ENCODE results near the gene TIAM1.

TIAM1 gene

DNA sequence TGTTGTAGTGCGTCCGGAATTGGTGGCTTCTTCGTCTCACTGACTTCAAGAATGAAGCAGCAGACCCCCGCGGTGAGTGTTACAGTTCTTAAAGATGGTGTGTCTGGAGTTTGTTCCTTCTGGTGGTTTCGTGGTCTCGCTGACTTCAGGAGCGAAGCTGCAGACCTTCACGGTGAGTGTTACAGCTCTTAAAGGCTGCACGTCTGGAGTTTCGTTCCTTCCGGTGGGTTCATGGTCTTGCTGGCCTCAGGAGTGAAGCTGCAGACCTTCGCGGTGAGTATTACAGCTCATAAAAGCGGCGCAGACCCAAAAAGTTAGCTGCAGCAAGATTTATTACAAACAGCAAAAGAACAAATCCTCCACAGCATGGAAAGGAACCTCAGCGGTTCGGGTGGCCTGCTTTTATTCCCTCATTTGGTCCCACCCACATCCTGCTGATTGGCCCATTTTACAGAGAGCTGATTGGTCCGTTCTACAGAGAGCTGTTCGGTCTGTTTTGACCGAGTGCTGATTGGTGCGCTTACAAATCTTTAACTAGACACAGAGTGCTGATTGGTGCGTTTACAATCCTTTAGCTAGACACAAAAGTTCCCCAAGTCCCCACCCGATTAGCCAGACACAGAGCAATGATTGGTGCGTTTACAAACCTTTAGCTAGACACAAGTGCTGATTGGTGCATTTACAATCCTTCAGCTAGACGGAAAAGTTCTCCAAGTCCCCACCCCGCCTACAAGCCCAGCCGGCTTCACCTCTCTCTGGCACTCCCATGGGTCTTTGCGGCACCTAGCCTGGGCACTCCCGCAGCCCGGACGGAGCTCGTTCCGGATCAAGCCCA lies 256.2 kb downstream of the TIAM1 start:
- H3K4me3 ChIP-seq (ENCODE audit: low read length), result peak overlapping the region; percentile 2; the same call in 1 of the 2 replicates
- TF ChIP-seq ZNF274 (IDR thresholded peaks at IDR 0.05; ENCODE audit: low read depth, low read length), result no peak

DNA sequence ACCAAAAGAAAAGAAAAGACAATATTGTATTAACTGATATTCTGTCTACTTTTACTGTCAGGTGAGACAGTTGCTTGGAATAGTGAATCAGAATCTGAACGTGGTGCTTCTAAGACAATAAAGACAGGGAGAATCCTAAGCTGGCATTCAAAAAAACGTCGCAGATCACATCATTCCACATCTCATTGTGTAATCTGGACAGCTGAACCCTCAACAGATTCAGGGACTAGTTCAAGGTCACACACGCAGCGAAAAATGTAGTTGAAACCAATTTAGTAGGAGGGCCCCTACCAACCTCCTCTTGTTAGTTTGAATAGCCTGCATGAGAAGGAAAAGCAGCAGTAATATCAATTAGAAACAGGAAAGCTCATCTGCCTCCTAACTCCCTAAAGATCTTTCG lies 259.4 kb downstream of the TIAM1 start:
- no peak overlapping the region for H3K4me3 ChIP-seq (ENCODE audit: low read length)
- no peak for TF ChIP-seq ZNF274 (IDR thresholded peaks at IDR 0.05; ENCODE audit: low read depth, low read length)

DNA sequence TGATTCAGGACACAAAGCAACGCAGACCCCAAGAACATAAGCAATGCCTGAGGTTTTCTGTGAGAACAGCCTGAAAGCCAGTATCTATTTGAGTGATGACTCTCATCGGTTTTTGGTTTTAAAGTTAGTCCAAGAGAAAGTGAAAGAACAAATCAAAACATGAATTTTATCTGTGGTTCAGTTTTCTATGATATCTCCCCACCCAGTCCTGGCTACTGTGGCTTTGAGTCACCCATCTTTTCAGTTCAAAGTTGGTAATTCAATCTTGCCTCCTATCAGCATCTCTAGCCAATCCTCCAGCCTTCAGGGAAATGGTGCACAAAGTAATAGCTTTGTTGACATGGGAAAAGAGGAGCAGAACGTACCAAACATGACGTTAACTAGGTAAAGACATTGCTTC lies 265.3 kb downstream of the TIAM1 start:
- H3K4me3 ChIP-seq (ENCODE audit: low read length), result no peak overlapping the region; the same call in 1 of the 2 replicates
- no peak for TF ChIP-seq ZNF274 (IDR thresholded peaks at IDR 0.05; ENCODE audit: low read depth, low read length)

DNA sequence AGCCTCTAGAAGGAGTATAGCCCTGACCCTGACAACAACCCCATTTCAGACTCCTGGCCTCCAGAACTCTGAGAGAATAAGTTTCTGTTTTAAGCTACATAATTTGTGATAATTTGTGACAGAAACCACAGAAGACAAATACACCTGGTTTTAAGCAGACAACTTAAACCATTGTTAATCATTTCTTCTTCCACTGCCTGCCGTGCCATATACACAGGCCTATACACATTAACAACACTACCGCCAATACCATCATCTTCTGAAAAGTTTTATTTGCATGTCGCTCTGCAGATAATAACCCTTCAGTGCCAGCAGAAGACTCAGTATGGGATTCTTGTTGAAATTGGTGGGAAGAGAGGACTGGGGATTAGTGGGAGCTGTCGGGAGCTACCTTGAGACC lies 265.8 kb downstream of the TIAM1 start:
- TF ChIP-seq ZNF274 (IDR thresholded peaks at IDR 0.05; ENCODE audit: low read depth, low read length), result no peak

DNA sequence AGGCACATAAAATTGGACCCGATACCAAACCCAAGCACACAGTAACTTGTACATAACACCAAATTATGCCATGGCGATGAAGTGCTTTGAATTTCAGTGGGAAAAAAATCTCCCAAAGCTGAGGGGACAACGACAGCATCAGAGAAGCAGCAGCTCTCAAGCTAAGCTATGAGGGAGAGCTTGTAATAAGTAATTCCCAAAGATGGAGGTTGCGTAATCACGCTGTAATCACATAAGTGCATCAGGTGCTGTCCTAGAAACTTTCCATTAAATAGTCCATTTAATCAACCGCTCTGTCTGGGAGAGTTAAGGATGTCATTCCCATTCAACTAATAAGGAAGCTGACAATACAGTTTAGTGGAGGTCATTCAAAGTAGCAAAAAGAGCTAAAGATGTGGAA lies 268.2 kb downstream of the TIAM1 start:
- TF ChIP-seq ZNF274 (IDR thresholded peaks at IDR 0.05; ENCODE audit: low read depth, low read length), result no peak
- H3K4me3 ChIP-seq (ENCODE audit: low read length), result no peak overlapping the region

More for the DNA sequence above, 265.8 kb downstream of the TIAM1 start:
- peak overlapping the region; percentile 21; the same call in 1 of the 2 replicates for H3K4me3 ChIP-seq (ENCODE audit: low read length)

DNA sequence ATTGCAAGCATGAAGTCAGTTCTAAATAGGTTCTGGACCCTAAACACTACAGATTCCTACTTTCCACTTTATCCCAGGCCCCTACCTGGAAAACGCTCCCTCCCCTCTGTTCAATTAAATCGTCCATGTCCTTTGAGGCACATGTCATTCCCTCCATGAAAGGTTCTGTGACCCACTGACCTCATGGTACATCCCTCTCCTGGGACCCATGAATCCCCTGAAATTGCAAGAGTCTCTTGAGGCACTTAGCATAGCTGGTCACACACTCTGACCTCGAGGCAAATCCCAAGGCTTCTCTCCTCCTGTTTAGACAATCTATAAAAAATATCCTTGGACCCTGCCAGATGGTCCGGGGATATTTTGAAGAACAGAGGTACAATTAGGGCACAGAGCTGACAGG lies 271.5 kb downstream of the TIAM1 start:
- no peak overlapping the region for H3K4me3 ChIP-seq (ENCODE audit: low read length)
- no peak for TF ChIP-seq ZNF274 (IDR thresholded peaks at IDR 0.05; ENCODE audit: low read depth, low read length)
